Parathyroid adenoma (tissue), 2 donors: ENCODE results near the gene ISG20L2.

Source experiments
- H2AFZ ChIP-seq: fragments of 300-600 bp; sonication (generic); one replicate; pipeline ENCODE4 v1.7.0; 2017; ENCODE audit warnings: antibody characterized with exemption, mild to moderate bottlenecking
- H3K27ac ChIP-seq: fragments of 300-600 bp; sonication (generic); one replicate; pipeline ENCODE4 v1.7.0; 2017
- H3K27me3 ChIP-seq: fragments of 300-600 bp; sonication (generic); one replicate; pipeline ENCODE4 v1.7.0; 2017; ENCODE audit warnings: low read length; ENCODE audit not compliant: control insufficient read depth, insufficient read depth
- H3K36me3 ChIP-seq: fragments of 300-600 bp; sonication (generic); one replicate; pipeline ENCODE4 v1.7.0; 2017; ENCODE audit warnings: low read length; ENCODE audit not compliant: control insufficient read depth, insufficient read depth
- H3K4me1 ChIP-seq: fragments of 300-600 bp; sonication (generic); one replicate; pipeline ENCODE4 v1.7.0; 2017; ENCODE audit warnings: control low read depth
- H3K4me2 ChIP-seq: fragments of 300-600 bp; sonication (generic); one replicate; pipeline ENCODE4 v1.7.0; 2017; ENCODE audit warnings: low read length
- H3K4me3 ChIP-seq: fragments of 300-600 bp; sonication (generic); one replicate; pipeline ENCODE4 v1.7.0; 2017; ENCODE audit warnings: low read depth, low read length
- H3K79me2 ChIP-seq: fragments of 300-600 bp; sonication (generic); one replicate; pipeline ENCODE4 v1.7.0; 2017; ENCODE audit warnings: control low read depth
- H3K9ac ChIP-seq: fragments of 300-600 bp; sonication (generic); one replicate; pipeline ENCODE4 v1.7.0; 2017; ENCODE audit warnings: mild to moderate bottlenecking
- H3K9me3 ChIP-seq: fragments of 300-600 bp; sonication (generic); one replicate; pipeline ENCODE4 v1.7.0; 2017; ENCODE audit warnings: low read length; ENCODE audit not compliant: control insufficient read depth
- TF ChIP-seq, protein P1 (sequence below): fragments of 300-600 bp; sonication (generic); IDR thresholded peaks from one replicate; pipeline ENCODE4 v1.7.0; 2017; ENCODE audit warnings: antibody characterized with exemption, mild to moderate bottlenecking
- donor health status: primary hyperparathyroidism.

Gene ISG20L2

DNA sequence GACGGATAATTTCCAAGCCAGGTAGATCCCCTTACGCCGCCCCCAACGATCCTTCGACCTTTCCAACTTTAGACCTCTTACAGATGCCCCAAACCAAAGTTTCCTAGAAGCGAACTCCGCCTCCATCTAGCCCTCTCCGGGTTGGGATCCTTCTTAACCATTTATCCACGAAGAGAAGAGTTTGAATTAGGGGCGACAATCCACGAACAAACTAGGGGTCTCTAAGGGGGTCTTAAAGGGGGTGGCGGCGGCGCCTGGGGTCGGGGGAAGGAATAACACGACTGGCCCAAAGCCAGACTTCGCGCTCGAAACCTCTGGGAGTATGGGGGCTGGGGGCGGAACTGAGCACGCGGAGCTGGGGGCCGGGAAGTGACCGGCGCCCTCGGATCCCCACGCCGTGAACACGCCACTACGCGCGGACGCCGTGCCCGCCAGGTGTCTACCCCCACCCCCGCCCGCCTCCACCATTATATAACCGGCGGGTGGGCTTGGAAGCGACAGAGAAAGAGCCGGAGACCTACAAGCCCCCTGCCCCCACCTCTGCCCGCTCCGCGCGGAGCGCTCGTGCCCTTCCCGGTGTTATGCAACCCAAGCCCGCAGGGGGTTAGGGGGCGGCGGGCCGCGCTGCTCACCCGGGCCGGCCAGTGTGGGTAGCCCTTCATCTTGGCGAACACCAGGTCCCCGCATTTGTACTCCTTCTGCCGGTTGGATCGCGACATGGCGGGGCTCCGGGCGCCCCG is 22.3 kb upstream of the ISG20L2 start:
- peak overlapping the region; percentile 43 for H3K9ac ChIP-seq
- H3K4me1 ChIP-seq, result peaks cover 20% of the 10 kb centered on the region
- peaks cover 33% of the 10 kb centered on the region for H3K79me2 ChIP-seq
- peak overlapping the region; percentile 80 for H3K4me2 ChIP-seq
- H3K27ac ChIP-seq, result peak overlapping the region; percentile 99
- H3K27me3 ChIP-seq, result no peaks in the 10 kb centered on the region
- H3K36me3 ChIP-seq, result no peaks in the 10 kb centered on the region
- peak overlapping the region; percentile 53 for H2AFZ ChIP-seq
- TF ChIP-seq, protein P1, sequence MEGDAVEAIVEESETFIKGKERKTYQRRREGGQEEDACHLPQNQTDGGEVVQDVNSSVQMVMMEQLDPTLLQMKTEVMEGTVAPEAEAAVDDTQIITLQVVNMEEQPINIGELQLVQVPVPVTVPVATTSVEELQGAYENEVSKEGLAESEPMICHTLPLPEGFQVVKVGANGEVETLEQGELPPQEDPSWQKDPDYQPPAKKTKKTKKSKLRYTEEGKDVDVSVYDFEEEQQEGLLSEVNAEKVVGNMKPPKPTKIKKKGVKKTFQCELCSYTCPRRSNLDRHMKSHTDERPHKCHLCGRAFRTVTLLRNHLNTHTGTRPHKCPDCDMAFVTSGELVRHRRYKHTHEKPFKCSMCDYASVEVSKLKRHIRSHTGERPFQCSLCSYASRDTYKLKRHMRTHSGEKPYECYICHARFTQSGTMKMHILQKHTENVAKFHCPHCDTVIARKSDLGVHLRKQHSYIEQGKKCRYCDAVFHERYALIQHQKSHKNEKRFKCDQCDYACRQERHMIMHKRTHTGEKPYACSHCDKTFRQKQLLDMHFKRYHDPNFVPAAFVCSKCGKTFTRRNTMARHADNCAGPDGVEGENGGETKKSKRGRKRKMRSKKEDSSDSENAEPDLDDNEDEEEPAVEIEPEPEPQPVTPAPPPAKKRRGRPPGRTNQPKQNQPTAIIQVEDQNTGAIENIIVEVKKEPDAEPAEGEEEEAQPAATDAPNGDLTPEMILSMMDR, result no peak
- no peaks in the 10 kb centered on the region for H3K9me3 ChIP-seq
- peak overlapping the region; percentile 83 for H3K4me3 ChIP-seq

DNA sequence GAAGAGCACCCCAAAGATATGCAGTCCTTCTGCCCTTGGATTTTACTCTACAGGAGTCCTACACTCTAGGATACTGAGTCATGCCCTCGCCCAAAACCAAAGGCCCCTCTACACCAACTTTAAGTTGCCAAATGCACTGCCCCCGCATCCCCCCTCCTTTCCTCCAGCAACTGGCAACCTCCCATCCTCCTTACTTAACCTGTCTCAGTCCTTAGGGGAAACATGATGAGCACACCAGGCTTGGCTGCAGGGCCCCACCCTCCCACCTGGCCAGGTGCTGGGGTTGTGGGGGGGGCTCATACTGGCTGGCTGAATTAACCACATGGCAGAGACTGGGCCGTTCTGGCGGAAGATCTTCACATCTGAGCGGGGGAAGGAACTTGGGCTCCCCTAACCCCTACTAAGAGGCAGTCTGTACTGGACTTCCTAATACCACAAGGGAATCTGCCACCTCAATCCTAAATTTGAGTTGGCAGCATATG is 21.7 kb upstream of the ISG20L2 start:
- Histone ChIP-seq H3K9me3 (no peaks in the 10 kb centered on the region), H3K9ac (peak overlapping the region; percentile 43), H3K4me2 (peak overlapping the region; percentile 80), H3K36me3 (no peaks in the 10 kb centered on the region), H3K79me2 (peaks cover 33% of the 10 kb centered on the region), H3K4me3 (peak overlapping the region; percentile 83), H3K4me1 (peaks cover 21% of the 10 kb centered on the region), H3K27me3 (no peaks in the 10 kb centered on the region), H3K27ac (peak overlapping the region; percentile 99), H2AFZ (no peak overlapping the region)
- TF ChIP-seq, protein P1, result no peak

DNA sequence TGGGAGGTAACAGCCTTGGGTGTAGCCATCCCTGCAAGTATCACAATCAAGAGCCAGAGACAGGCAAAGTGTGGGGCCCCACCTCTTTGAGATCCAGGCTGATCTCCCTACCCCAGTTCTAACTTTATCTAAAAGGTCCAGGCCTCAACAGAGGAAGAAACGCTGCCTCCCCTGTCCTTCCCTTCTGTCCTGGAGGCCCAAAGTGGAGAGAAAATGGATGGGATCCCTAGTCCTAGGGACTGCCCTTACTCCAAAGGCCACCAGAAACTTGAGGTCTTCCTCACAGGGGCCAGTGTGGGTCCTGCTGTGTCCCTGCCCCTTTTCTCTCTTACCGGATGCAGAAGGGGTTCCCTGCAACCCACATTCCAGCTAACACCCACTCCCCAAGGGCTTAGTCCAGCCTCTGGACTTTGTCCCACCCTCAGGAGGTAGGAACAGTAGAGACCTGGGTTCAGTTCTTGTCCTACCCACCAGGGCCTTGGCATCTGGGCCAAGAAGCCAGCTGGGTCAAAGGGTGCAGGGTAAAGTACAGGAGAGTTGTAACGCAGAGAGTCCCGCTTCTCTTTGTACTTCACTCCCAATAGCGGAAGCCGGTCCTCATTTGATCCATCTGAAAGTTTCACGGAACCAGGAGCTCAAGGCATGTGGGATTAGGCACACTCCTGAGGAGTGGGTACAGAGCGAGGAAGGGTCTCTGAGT is 21.0 kb upstream of the ISG20L2 start:
- Histone ChIP-seq H3K9ac (no peak overlapping the region), H3K4me1 (peaks cover 21% of the 10 kb centered on the region), H3K27me3 (no peaks in the 10 kb centered on the region), H3K27ac (peak overlapping the region; percentile 99), H3K9me3 (no peaks in the 10 kb centered on the region), H2AFZ (no peak overlapping the region), H3K79me2 (peaks cover 33% of the 10 kb centered on the region), H3K4me3 (peak overlapping the region; percentile 83), H3K4me2 (peak overlapping the region; percentile 80), H3K36me3 (no peaks in the 10 kb centered on the region)
- TF ChIP-seq, protein P1, result no peak

DNA sequence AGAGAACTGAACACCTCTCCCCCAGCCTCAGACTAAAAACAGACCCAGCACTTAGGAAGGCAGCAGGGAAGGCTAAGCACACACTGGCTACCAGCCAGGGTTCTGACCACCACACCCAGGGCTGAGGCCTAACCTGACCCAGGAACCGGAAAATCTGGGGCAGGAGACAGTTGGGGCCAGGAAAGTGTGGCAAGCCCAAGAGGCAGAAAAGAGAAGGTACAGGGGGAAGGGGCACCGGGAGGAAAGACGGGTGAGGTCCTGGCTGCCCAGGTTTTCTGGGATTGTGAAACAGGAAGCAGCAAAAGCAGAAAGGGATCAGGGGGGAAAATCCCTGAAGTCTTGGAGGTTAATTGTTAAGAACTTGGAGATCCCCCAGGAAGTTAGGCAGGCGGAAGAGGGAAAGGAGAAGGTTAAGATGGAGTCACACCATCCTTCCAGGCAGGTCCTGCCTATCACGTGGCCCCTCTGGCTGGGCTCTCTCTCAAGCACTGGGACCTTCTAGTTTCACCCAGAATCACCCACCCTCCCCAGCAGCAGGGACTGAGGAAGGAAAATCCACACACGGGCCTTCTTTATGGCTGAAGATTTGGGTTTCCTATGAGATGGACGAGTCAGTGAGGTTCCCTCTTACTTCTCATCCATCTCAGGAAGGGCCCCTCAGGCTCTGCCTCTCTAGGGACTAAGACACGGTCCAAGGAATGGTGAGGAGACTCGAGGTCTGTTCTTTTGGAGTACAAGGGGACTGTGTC is 20.3 kb upstream of the ISG20L2 start:
- peak overlapping the region; percentile 83 for H3K4me3 ChIP-seq

More for the DNA sequence above, 20.3 kb upstream of the ISG20L2 start:
- H3K36me3 ChIP-seq, result no peaks in the 10 kb centered on the region
- H2AFZ ChIP-seq, result no peak overlapping the region
- H3K9ac ChIP-seq, result no peak overlapping the region
- no peaks in the 10 kb centered on the region for H3K27me3 ChIP-seq
- H3K27ac ChIP-seq, result peak overlapping the region; percentile 99
- H3K79me2 ChIP-seq, result peaks cover 33% of the 10 kb centered on the region
- peaks cover 21% of the 10 kb centered on the region for H3K4me1 ChIP-seq
- peak overlapping the region; percentile 80 for H3K4me2 ChIP-seq
- H3K9me3 ChIP-seq, result no peaks in the 10 kb centered on the region
- TF ChIP-seq, protein P1, result no peak
